MCF 10A (cell line): ENCODE results near the gene LEUTX. TPM values are rescaled to one million over a fixed set of nuclear protein-coding genes. Genes with fewer than 3 reads are reported as not detected.
A peak's percentile ranks its signal among the peaks of the same experiment; 100 is the strongest.

Experiments
- BruUV-seq: library from RNA; stranded (reverse); fragments of 400-500 nt; replicated peaks from 2 replicates; lab custom pipeline; 2021; lab: Mats Ljungman, UMichigan
- CTCF ChIA-PET: fragments of 300-600 bp; sonication (Branson Sonifier 250); formaldehyde crosslinking; extraction: SDS; loops from one replicate; lab custom pipeline; 2021; ENCODE audit warnings: antibody characterized with exemption, inconsistent platforms; lab: Yijun Ruan, JAX
- POLR2A ChIA-PET: fragments of 300-600, 350-650 bp; sonication (Branson Sonifier 250); formaldehyde crosslinking; extraction: SDS; loops from one replicate; lab custom pipeline; 2020; ENCODE audit warnings: antibody characterized with exemption, inconsistent platforms; lab: Yijun Ruan, JAX
- DNase-seq: peaks from one replicate; pipeline ENCODE4 v3.0.0-alpha.2; 2018; ENCODE audit not compliant: unreplicated experiment
- H3K27ac Mint-ChIP-seq: one replicate; pipeline ENCODE4 v1.8.0; 2022; ENCODE audit warnings: mild to moderate bottlenecking, low read depth, mixed read lengths; ENCODE audit not compliant: unreplicated experiment
- H3K27me3 Mint-ChIP-seq: one replicate; pipeline ENCODE4 v1.8.0; 2022; ENCODE audit warnings: mixed read lengths; ENCODE audit not compliant: insufficient read depth, unreplicated experiment
- H3K36me3 Mint-ChIP-seq: one replicate; pipeline ENCODE4 v1.8.0; 2022; ENCODE audit warnings: mild to moderate bottlenecking, moderate library complexity, mixed read lengths; ENCODE audit not compliant: insufficient read depth, unreplicated experiment
- H3K4me1 Mint-ChIP-seq: one replicate; pipeline ENCODE4 v1.8.0; 2022; ENCODE audit warnings: mixed read lengths; ENCODE audit not compliant: insufficient read depth, unreplicated experiment
- H3K4me3 Mint-ChIP-seq: one replicate; pipeline ENCODE4 v1.8.0; 2022; ENCODE audit warnings: mild to moderate bottlenecking, moderate library complexity, mixed read lengths; ENCODE audit not compliant: unreplicated experiment
- H3K9me3 Mint-ChIP-seq: one replicate; pipeline ENCODE4 v1.8.0; 2022; ENCODE audit warnings: mixed read lengths; ENCODE audit not compliant: unreplicated experiment
- intact Hi-C: fragments of 100-400 bp; cut with micrococcal nuclease; formaldehyde crosslinking; loops from 2 replicates; pipeline ENCODE4 v1.14.1; 2022
- total RNA-seq: library from RNA; stranded (reverse); gene quantifications from 2 replicates; pipeline ENCODE4 v1.2.3, GENCODE V29; 2022
- TF ChIP-seq, protein P1 (sequence below): fragments of 200-600 bp; IDR thresholded peaks from one replicate; pipeline ENCODE4 v1.8.0; 2022; ENCODE audit warnings: antibody characterized with exemption, mild to moderate bottlenecking; ENCODE audit not compliant: unreplicated experiment

Gene LEUTX
- total RNA-seq, 1 experiment from 2014 or later: not detected

DNA sequence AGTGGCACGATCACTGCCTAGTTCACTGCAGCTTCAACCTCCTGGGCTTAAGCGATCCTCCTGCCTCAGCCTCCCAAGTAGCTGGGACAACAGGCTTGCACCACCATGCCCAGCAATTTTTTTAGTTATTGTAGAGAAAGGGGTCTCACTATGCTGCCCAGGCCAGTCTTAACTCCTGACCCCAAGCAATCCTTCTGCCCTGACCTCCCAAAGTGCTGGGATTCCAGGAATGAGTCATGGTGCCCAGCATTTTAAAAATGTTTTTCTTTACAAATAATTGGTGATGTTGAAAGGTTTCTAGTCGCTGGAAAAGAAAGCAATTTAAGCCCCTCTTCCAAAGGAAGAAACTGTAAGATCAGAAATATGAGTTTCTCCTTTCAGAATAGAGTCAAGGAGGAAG, 35.9 kb downstream of the LEUTX start:
- DNase-seq: peak; percentile 21
- CTCF ChIA-PET: no interaction called here
- H3K4me1 Mint-ChIP-seq: no peaks in the 10 kb centered on the region
- no peak overlapping the region for H3K27ac Mint-ChIP-seq
- intact Hi-C loops: no loop called here
- no TSS peak for BruUV-seq
- H3K36me3 Mint-ChIP-seq: no peaks in the 10 kb centered on the region
- no peaks in the 10 kb centered on the region for H3K9me3 Mint-ChIP-seq
- POLR2A ChIA-PET: interaction anchor here (0.7 to 1.1 kb wide), 2 partner anchors 19 to 20 kb away, joined by 3 to 4 read pairs; partner anchors contain the start of gene DYRK1B
- TF ChIP-seq, protein P1, sequence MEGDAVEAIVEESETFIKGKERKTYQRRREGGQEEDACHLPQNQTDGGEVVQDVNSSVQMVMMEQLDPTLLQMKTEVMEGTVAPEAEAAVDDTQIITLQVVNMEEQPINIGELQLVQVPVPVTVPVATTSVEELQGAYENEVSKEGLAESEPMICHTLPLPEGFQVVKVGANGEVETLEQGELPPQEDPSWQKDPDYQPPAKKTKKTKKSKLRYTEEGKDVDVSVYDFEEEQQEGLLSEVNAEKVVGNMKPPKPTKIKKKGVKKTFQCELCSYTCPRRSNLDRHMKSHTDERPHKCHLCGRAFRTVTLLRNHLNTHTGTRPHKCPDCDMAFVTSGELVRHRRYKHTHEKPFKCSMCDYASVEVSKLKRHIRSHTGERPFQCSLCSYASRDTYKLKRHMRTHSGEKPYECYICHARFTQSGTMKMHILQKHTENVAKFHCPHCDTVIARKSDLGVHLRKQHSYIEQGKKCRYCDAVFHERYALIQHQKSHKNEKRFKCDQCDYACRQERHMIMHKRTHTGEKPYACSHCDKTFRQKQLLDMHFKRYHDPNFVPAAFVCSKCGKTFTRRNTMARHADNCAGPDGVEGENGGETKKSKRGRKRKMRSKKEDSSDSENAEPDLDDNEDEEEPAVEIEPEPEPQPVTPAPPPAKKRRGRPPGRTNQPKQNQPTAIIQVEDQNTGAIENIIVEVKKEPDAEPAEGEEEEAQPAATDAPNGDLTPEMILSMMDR: no peak
- no peak overlapping the region for H3K4me3 Mint-ChIP-seq
- no peaks in the 10 kb centered on the region for H3K27me3 Mint-ChIP-seq

DNA sequence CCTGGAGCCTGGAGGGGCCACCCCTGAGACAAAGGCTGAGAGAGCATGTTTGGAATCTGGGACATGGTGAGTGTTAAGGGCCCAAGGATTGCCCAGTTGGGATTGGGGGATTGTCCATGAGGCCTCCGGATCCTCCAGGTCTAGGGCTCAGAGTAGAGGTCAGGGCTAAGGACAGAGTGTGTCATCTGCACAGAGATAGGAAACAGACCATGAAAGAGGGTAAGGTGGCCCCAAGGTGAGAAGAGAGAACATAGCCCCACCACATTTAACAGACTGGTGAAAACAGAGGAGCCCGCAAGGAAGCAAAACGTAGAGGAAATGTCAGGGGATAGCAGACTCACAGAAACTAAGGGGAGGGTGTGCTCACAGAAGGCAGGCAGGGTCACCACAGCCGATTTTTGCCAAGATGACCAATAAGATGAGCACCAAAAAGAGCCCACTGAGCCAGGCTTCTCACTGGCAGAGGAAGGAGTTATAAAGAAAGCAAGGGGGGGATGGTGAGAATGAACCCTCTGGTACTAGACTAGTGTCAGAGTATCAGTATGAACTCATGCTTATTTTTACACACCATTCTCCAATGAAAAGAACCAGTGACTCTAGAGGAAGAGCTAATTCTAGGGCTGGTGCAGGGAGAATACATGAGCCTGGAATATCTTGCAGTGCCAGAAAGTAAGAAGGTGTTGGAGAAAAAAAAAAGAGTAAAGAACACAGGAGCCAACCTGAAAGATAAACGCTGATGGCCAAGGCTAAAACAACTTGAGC, 37.8 kb downstream of the LEUTX start:
- DNase-seq: no peak
- Mint-ChIP-seq H3K27me3 (no peaks in the 10 kb centered on the region), H3K36me3 (no peaks in the 10 kb centered on the region), H3K4me1 (no peaks in the 10 kb centered on the region), H3K9me3 (no peaks in the 10 kb centered on the region), H3K27ac (no peak overlapping the region), H3K4me3 (no peak overlapping the region)
- CTCF ChIA-PET: no interaction called here
- POLR2A ChIA-PET: no interaction called here
- TF ChIP-seq, protein P1: no peak
- intact Hi-C loops: no loop called here
- BruUV-seq: no TSS peak

DNA sequence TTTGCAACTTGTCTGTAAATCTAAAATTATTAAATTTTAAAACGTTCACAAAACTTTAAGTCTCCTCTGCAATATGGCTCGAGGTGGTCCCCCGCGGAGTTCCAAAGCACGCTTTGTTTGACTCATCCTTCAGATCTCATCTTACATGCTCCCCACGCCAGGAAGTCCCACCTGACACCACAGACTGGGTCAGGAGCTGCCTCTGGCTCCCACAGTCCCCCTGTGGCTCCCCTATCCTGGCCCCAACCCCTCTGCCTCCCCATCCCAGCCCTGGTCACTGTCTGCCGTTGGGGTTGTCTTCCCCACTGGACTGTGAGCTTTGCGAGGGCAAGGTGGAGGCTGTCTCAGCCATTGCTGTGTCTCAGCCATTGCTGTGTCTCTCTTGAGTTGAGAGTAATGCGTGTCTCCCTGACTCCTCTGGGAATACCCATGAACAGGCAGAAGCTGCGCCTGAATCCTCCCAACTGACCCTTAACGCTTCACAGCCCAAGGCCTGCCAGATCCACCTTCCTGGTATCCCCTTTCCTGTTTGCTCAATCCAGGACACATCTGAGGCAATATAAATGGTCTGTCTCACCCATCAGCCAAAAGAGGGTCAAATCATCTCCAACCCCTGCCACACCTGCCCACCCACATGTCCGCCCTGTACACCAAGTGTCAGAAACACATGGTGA, 39.4 kb downstream of the LEUTX start:
- TF ChIP-seq, protein P1: no peak
- CTCF ChIA-PET: no interaction called here
- no TSS peak for BruUV-seq
- no peaks in the 10 kb centered on the region for H3K4me1 Mint-ChIP-seq
- no peak overlapping the region for H3K4me3 Mint-ChIP-seq
- no peaks in the 10 kb centered on the region for H3K27me3 Mint-ChIP-seq
- intact Hi-C loops: no loop called here
- POLR2A ChIA-PET: no interaction called here
- no peaks in the 10 kb centered on the region for H3K9me3 Mint-ChIP-seq
- no peaks in the 10 kb centered on the region for H3K36me3 Mint-ChIP-seq
- DNase-seq: no peak
- no peak overlapping the region for H3K27ac Mint-ChIP-seq

DNA sequence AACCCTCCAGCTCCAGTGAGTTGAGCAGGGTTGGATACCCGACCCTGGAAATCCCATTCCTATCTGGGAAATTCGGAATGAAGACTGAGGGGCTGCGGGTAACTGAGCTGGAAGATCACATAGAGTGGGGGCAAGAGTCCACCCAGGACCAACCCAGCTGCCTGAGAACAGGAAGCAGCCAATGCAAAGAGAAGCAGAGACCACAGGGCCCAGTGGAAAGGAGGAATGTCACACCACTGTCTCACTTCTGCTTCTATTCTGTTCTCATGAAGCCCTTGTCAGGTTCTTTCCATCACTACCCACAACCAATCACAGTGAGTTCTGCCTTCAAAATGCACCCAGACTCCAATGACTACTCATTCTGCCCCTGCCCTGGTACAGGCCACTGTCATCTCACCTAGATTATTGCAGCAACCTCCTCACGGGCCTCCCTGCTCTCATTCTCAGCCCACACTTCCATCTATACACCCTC, 40.0 kb downstream of the LEUTX start:
- no TSS peak for BruUV-seq
- Mint-ChIP-seq H3K9me3 (no peaks in the 10 kb centered on the region), H3K27me3 (no peaks in the 10 kb centered on the region), H3K4me3 (no peak overlapping the region), H3K27ac (no peak overlapping the region), H3K4me1 (no peaks in the 10 kb centered on the region), H3K36me3 (no peaks in the 10 kb centered on the region)
- CTCF ChIA-PET: no interaction called here
- POLR2A ChIA-PET: no interaction called here
- DNase-seq: no peak
- TF ChIP-seq, protein P1: no peak
- intact Hi-C loops: no loop called here
